ENCODE measurements around the gene RILPL2. TPM values are rescaled to one million over a fixed set of nuclear protein-coding genes. Genes with fewer than 3 reads are reported as not detected.
"Not testable (repeated sequence)": the region's sequence is repeated elsewhere in the genome, so short reads cannot be mapped to it uniquely, and the experiment has no call there.

RILPL2 gene
- total RNA-seq, 1 donor from 2014 or later: 2.7 TPM

DNA sequence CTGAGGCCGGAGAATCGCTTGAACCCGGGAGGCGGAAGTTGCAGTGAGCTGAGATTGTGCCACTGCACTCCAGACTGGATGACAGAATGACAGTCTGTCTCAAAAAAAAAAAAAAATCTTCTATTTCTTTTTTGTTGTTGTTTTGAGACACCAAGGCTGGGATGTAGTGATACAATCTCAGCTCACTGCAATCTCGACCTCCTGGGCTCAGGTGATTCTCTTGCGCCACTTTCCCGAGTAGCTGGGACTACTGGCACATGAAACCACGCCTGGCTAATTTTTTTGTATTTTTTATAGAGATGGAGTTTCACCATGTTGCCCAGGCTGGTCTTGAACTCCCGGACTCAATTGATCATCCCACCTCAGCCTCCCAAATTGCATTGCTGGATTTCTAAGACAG lies 14.2 kb upstream of the RILPL2 start:
- DNase-seq (ENCODE audit: low spot score): no peak
- ATAC-seq: no peak

DNA sequence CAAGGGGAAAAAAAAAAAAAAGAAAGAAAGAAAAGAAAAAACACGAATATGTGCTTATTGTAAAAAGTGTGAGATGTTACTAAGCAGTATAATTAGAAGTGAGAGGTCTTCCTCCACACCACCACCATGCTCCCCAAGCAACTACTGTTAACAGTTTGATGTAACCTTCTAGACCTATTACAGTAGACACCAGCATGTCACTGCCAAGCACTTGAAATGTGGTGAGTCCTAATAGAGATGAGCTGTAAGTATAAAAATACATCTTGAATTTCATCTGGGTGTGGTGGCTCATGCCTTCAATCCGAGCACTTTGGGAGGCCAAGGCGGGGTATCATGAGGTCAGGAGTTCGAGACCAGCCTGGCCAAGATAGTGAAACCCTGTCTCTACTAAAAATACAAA lies 13.4 kb upstream of the RILPL2 start:
- no peak for ATAC-seq
- DNase-seq (ENCODE audit: low spot score): no peak

DNA sequence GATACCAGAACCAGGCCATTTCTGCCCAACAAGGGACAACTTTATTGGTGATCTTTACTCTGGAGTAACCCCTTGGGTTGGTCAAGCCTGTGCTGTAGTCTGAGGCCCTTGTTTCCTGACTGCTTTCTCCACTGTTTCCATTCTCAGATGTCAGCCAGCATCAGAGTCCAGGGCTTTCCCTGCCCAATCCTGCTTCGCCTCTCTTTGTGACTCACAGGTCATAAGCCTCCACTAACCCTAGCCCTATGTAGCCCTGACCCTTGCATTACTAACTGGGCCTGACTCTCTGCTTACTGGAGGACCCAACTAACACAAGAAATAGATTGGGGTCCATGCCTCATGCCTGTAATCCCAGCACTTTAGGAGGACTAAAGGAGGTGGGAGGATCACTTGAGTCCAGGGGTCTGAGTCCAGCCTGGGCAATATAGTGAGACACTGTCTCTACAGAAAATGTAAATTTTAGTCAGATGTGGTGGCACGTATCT lies 12.8 kb upstream of the RILPL2 start:
- ATAC-seq: no peak
- no peak for DNase-seq (ENCODE audit: low spot score)

DNA sequence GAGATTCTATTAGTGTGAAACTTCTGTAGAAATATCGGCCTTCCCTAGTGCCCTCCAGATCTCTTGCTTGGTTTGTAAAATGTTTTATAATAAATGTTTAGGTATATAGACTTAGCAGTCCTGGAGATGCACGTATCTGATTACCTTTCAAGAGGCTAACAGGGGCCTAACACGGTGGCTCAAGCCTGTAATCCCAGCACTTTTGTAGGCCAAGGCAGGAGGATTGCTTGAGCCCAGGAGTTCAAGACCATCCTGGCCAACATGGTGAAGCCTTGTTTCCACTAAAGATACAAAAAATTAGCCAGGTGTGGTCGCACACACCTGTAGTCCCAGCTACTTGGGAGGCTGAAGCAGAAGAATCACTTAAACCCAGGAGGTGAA lies 9.8 kb upstream of the RILPL2 start:
- DNase-seq (ENCODE audit: low spot score) (no peak), ATAC-seq (no peak)

DNA sequence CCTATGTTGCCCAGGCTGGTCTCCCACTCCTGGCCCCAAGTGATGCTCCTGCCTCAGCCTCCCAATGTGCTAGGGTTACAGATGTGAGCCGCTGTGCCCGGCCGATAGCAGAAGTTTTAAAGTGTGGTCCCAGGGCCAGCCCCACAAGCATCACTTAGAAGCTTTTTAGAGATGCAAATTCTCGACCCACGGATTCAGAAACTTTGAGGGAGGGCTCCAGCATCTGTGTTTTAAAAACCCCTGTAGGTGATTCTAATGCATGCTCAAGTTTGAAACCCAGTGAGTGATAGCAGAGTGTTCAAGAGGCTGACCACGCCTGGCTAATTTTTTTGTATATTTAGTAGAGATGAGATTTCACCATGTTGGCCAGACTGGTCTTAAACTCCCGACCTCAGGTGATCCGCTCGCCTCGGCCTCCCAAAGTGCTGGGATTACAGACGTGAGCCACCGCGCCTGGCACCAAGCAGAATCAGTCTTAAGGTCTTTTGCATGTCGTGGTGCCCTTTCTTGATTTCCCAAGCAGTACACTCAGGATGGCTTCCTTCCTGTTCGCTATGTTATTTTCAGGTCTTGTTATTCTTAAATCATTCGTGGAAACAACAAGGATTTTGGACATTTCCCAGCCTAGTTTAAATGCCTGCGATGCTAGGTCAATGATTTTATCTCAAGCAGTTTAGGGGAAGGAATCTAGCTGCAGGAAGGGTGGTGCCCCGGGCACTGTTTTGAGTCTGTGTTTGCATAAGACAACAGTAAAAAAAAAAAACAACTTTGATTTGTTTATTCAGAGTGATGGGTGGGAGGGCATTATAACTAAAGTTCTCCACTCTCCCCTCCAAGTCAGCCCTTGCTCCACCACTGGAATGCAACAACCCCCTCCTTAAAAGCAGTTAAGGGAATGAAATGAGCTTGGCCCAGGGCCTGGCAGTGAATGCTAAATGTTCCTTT lies 9.2 kb upstream of the RILPL2 start:
- DNase-seq (ENCODE audit: low spot score) (no peak), ATAC-seq (peak; percentile 33)

DNA sequence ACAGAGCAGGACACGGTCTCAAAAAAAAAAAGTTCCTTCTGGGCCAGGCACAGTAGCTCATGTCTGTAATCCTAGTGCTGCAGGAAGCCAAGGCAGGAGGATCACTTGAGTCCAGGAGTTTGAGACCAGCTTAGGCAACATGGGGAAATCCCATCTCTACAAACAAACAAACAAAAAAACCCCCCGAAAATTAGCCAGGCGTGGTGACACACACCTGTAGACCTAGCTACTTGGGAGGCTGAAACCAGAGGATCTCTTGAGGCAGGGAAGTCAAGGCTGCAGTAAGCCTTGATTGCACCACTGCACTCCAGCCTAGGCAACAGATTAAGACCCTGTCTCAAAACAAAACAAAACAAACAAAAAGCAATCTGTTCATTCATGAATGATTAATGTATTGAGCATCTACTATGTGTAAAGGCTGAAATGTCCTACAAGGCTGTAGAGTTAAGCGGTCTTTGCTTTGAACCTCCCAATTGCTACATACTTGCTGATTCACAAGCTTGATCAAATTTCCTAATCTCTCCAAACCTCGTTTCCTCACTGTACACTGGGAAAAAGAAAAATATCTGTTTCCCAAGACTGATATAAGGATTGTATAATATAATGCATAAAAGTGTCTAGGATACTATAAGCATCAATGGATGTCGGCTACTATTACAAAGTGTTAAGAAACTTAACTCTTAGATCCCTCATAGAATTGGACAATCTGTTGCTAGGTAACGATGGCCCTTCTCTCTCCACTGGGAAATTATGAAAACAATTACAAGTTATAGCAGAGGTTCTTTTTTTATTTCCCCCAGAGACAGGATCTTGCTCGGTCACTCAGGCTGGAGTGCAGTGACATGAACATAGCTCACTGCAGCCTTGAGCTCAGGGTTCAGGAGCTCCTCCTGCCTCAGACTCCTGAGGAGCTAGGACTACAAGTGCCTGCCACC lies 7.9 kb upstream of the RILPL2 start:
- ATAC-seq (no peak), DNase-seq (ENCODE audit: low spot score) (no peak)

DNA sequence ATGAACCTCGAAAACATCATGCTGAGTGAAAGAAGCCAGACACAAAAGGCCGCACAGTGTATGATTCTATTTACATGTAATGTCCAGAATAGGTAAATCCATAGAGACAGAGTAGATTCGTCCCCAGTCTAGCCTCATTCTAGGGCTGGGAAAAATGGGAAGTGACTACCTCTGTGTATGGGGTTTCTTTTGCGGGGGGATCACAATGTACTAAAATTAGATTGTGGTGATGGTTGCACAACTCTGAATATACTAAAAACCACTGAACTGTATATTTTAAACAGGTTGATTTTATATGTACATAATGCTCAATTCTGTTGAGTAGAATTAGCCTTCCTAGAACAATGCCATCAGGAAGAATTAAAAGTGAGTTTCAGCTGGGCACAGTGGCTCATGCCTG lies 6.3 kb upstream of the RILPL2 start:
- DNase-seq (ENCODE audit: low spot score) (no peak), ATAC-seq (no peak)

DNA sequence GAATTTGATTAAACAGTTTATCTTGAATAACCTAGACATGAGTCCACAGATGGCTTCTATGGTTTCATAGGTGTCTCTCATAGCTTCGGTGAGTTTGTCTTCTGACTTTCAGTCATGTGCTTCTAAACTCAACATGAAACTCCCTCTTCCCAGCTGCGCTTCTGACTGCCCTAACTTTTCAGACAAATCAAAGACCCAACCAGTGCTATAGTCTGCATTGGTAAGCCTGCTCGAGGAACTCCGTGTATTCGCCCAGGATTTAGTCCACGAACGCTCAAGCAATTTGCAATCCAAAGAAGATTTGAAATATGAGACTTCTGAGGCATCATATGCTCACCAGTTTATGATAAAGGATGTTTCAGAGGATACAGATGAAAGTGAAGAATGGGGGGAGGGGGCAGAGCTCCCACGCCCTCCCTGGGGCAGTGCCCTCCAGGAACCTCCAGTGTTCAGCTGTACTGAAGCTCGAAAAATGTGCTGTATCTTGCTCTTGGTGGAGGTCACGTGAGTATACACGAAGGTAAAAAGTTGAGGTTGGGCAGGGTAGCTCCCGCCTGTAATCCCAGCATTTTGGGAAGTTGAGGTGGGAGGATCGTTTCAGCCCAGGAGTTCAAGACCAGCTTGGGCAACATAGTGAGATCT lies 5.2 kb upstream of the RILPL2 start:
- DNase-seq (ENCODE audit: low spot score) (no peak), ATAC-seq (no peak)

DNA sequence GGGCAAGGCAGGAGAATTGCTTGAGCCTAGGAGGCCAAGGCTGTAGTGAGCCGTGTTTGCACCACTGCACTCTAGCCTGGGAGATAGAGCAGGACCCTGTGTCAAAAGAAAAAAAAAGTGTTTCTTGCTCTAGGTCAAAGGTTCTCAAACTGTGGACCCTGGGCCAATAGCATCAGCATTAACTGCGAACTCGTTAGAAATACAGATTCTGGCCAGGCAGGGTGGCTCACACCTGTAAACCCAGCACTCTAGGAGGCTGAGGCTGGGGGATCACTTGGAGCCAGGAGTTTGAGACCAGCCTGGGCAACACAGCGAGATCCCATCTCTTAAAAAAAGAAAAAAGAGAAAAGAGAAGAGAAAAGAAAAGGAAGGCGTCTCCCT lies 858 bp downstream of the RILPL2 start:
- ATAC-seq: peak; percentile 21

DNA sequence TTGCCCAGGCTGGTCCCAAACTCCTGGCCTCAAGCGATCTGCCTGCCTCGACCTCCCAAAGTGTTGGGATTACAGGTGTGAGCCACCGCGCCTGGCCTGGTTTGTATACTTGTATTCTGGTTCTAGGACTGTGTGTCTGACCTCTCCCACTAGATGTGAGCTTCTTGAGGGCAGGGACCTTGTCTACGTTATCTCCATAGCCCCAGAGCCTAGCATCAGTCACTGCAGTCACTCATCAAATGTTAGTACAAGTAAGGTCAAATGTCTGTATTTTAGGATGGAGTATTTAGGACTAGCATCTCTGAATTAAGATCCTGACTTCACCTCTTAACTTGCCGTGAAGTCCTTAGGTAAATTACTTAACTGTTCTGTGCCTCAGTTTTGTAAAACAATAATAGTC lies 2.9 kb downstream of the RILPL2 start:
- no peak for DNase-seq (ENCODE audit: low spot score)
- ATAC-seq: no peak

More for the DNA sequence above, 858 bp downstream of the RILPL2 start:
- DNase-seq (ENCODE audit: low spot score): no peak

DNA sequence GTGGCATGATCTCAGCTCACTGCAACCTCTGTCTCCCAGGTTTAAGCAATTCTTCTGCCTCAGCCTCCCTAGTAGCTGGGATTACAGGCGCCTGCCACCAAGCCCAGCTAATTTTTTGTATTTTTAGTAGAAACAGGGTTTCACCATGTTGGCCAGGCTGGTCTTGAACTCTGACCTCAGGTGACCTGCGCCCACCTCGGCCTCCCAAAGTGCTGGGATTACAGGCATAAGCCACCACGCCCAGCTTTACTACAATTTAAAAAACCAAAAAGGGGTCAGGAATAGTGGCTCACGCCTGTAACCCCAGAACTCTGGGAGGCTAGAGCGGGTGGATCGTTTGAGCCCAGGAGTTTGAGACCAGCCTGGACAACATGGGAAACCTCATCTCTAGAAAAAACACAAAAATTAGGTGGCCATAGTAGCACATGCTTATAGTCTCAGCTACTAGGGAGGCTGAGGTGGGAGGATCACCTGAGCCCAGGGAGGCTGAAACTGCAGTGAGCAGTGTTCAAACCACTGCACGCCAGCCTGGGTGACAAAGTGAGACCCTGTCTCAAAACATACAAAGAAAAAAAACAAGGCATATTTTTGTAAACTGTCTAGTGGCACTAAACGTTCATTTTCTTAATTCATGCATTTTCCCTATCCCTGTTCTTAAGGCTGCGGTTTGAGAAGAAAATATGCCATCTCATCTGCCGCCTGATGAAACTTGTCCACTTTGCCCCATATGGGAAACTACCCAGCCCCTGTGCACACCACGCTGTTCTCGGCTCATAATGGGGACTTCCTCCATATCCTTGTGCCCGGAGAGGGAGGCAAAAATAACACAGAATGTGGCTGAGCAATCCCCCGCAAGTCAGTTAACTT lies 4.3 kb downstream of the RILPL2 start:
- DNase-seq (ENCODE audit: low spot score); ATAC-seq: not testable (repeated sequence)

DNA sequence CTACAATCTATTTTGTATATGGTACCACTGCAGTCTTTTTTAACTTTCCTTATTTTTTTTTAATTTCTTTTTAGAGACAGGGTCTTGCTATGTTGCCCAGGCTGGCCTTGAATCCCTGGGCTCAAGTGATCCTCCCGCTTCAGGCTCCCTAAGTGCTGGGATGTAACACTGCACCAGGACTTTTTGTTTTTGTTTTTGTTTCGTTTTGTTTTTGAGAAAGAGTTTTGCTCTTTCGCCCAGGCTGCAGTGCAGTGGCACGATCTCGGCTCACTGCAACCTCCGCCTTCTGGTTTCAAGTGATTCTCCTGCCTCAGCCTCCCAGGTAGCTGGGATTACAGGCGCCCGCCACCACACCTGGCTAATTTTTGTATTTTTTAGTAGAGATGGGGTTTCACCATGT lies 7.4 kb downstream of the RILPL2 start:
- DNase-seq (ENCODE audit: low spot score); ATAC-seq: not testable (repeated sequence)

DNA sequence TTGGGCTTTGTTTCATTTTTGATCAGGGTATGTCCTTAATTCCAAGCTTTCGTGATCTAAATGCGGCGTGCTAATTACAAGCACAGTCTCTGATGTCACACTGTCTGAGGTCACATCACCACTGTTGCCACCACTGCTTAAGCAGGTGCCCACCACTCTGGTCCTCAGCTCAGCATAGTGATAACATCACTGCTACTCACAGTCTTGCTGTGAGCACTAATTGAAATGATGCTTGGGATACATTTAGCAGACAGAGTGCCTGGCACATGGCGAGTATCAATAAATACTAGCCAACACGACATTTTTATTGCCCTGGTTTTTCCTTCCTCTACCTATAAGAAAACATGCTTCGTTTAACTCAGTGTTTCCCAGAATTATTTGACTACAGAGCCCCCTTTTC lies 7.9 kb downstream of the RILPL2 start:
- DNase-seq (ENCODE audit: low spot score) (no peak), ATAC-seq (no peak)

DNA sequence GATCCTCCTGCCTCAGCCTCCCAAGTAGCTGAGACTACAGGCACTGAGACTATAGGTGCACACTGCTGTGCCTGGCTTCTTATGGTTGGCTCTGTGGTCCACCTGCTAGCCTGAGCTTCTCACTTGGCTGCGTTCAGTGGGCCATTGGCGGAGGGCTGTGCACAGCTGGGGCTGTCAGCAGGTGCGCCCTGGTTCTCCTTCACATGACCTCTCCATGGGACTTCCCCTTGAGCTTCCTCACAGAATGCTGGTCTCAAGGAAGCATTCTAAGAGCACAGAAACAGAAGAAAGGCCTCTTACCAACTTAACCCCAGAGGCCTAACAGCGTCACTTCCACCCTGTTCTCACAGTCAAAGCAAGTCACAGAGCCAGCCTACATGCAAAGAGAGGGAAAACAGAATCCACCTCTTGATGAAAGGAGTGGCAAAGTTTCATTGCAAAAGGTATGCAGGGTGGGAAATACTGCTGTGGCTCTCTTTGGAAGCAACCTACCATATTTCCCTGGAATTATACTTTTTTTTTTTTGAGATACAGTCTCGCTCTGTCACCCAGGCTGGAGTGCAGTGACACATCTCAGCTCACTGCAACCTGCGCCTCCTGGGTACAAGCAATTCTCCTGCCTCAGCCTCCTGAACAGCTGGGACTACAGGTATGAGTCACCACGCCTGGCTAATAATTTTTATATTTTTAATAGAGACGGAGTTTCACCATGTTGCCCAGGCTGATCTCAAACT lies 9.3 kb downstream of the RILPL2 start:
- ATAC-seq: no peak

DNA sequence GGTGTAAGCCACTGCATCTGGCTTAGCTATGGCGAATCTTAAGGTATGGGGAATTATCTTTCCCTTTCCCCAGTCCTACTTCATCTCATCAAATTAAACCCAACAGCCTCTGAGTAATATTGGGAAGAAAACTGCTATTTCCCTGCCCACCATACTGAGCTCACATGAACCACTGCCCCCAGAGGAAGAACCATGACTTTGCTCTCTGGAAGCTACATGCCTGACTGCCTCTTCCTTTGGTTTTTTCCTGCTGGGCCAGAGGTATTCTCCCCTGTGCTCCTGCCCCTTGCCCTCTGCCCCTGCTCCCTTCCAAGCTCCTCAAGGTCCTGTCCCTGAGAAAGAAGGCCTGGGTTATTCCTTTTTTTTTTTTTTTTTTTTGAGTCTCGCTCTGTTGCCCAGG lies 15.2 kb downstream of the RILPL2 start:
- ATAC-seq: no peak
- DNase-seq (ENCODE audit: low spot score): no peak

More for the DNA sequence above, 9.3 kb downstream of the RILPL2 start:
- no peak for DNase-seq (ENCODE audit: low spot score)

DNA sequence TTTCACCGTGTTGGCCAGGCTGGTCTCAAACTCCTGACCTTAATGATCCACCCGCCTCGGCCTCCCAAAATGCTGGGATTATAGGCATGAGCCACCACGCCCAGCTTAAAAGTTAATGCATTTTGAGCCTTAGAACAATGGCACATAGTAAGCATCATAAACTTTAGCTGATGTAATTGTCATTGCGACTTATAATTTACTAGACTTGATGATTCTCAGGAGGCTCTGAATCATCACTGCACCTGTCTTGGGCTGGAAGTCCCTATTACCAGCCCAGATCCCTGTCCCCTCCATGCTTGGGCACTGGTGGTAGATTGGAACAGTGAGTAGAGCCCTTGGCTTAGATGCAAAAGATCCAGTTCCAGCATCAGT lies 26.5 kb downstream of the RILPL2 start:
- DNase-seq (ENCODE audit: low spot score): no peak
- no peak for ATAC-seq

DNA sequence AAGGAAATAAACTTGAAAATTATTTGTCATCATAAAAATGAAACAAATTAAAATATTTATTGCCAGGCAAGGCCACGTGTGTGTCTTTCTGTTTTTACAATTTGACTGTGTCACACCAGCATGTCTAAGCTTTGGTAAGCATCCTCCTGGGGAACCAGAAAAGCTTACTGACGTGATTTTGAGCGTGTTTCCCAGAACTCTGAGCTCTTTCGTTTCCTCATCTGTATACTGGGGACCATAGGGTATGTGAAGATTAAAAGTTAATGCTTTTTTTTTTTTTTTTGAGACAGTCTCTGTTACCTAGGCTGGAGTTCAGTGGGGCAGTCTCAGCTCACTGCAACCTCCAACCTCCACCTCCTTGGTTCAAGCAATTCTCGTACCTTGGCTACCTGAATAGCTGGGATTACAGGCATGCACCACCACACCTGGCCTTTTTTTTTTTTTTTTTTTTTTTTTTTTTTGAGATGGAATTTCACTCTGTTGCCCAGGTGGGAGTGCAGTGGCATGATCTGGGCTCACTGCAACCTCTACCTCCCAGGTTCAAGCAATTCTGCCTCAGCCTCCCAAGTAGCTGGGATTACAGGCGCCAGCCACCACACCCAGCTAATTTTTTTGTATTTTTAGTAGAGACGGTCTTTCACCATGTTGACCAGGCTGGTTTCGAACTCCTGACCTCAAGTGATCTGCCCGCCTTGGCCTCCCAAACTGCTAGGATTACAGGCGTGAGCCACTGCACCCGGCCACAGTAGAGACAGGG lies 27.0 kb downstream of the RILPL2 start:
- ATAC-seq: peak; percentile 17
- DNase-seq (ENCODE audit: low spot score): not testable (repeated sequence)

DNA sequence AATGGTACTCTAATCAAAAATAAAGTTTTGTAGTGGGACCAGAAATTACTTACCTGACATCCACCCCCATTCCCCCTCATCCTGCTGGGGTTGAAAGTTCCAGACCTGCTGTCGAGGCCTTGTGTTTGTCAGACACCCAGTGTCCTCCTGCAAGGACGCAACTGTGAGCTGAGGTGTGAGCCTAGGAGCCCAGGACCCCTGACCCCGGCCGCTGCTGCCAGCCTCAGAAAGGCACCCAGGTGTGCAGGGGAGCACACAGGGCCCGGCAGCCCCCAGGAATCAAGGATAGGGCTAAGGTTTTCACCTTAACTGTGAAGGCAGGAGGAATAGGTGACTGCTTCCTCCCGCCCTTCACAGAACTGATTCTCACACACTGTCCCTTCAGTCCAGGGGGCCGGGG lies 27.9 kb downstream of the RILPL2 start:
- not testable (repeated sequence) for ATAC-seq

DNA sequence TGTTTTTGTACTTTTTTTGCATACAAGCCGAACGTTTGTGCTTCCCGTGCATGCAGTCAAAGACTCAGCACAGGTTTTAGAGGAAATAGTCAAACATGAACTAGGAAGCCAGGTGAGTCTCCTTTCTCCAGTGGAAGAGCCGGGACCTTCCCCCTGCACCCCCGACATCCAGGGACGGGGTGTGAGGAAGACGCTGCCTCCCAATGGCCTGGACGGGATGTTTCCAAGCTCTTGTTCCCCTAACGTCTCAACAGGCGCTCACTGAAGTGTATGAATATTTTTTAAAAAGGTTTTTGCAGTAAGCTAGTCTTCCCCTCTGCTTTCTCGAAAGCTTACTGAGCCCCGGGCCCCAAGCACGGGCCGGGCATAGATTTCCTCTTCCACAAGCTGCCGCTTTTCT lies 28.6 kb downstream of the RILPL2 start:
- not testable (repeated sequence) for ATAC-seq; DNase-seq (ENCODE audit: low spot score)

More for the DNA sequence above, 27.9 kb downstream of the RILPL2 start:
- DNase-seq (ENCODE audit: low spot score): not testable (repeated sequence)
